Bronchial epithelial cell (primary cell): ENCODE measurements around the gene EXOC6B. TPM values are rescaled to one million over a fixed set of nuclear protein-coding genes. Genes with fewer than 3 reads are reported as not detected.
A peak's percentile ranks its signal among the peaks of the same experiment; 100 is the strongest.

Experiments used
- DNase-seq: peaks from one replicate; pipeline ENCODE4 v3.0.0-alpha.2; 2010; ENCODE audit warnings: low read depth
- FAIRE-seq: peaks from 2 replicates; lab custom pipeline; 2011; peaks lifted over from hg19 to GRCh38; lab: Jason Lieb, UNC
- H3K27me3 ChIP-seq: 2 replicates; pipeline ENCODE4 v1.5.1; 2011; ENCODE audit warnings: low read length; ENCODE audit not compliant: control insufficient read depth, insufficient read depth
- H3K36me3 ChIP-seq: 2 replicates; pipeline ENCODE4 v1.5.1; 2011; ENCODE audit warnings: low read length; ENCODE audit not compliant: control insufficient read depth, insufficient read depth
- H3K4me3 ChIP-seq: 2 replicates; pipeline ENCODE4 v1.5.1; 2011; ENCODE audit warnings: mild to moderate bottlenecking, low read depth, low read length, control low read depth
- CTCF ChIP-seq: IDR thresholded peaks from 2 replicates; pipeline ENCODE4 v1.5.1; 2011; ENCODE audit warnings: mild to moderate bottlenecking, moderate library complexity, low read length, control low read depth, inconsistent platforms; ENCODE audit not compliant: insufficient read depth, severe bottlenecking
- total RNA-seq: library from RNA; depleted of rRNA; stranded (reverse); fragments of >200 nt; gene quantifications from 2 replicates; pipeline ENCODE4 v1.2.1, GENCODE V29; 2014

EXOC6B gene
- total RNA-seq, 1 donor from 2014 or later, result 26.9 TPM

- Histone ChIP-seq H3K4me3 (no peak overlapping the region), H3K36me3 (no peaks in the 10 kb centered on the region), H3K27me3 (peaks cover 20% of the 10 kb centered on the region)
- DNase-seq (no peak), FAIRE-seq (peak; percentile 76)
- TF ChIP-seq CTCF, result no peak
Observed at GRCh38 chr2:72154386-72154975, 671.4 kb downstream of the EXOC6B start.

- DNase-seq, result no peak
- no peak for FAIRE-seq
- no peaks in the 10 kb centered on the region for H3K36me3 ChIP-seq
- H3K4me3 ChIP-seq, result no peak overlapping the region
- peaks cover 23% of the 10 kb centered on the region for H3K27me3 ChIP-seq
- TF ChIP-seq CTCF, result no peak
Observed at GRCh38 chr2:72153924-72154323, 671.9 kb downstream of the EXOC6B start.

- Histone ChIP-seq H3K36me3 (no peaks in the 10 kb centered on the region), H3K4me3 (no peak overlapping the region), H3K27me3 (peaks cover 26% of the 10 kb centered on the region)
- DNase-seq, result no peak
- no peak for FAIRE-seq
- no peak for TF ChIP-seq CTCF
Observed at GRCh38 chr2:72153026-72153791, 672.6 kb downstream of the EXOC6B start.

GRCh38 chr2:72150861-72151356 is 674.9 kb downstream of the EXOC6B start:
- Histone ChIP-seq H3K36me3 (no peaks in the 10 kb centered on the region), H3K4me3 (no peak overlapping the region), H3K27me3 (peaks cover 43% of the 10 kb centered on the region)
- peak; percentile 50 for FAIRE-seq
- TF ChIP-seq CTCF, result peak; percentile 1
- no peak for DNase-seq

GRCh38 chr2:72150157-72150860 is 675.5 kb downstream of the EXOC6B start:
- Histone ChIP-seq H3K36me3 (no peaks in the 10 kb centered on the region), H3K4me3 (no peak overlapping the region), H3K27me3 (peaks cover 38% of the 10 kb centered on the region)
- DNase-seq (peak; percentile 62), FAIRE-seq (no peak)
- TF ChIP-seq CTCF, result peak; percentile 85
